HuH-7.5 (cell line): ENCODE measurements around the gene SMIM36.
"Not testable (repeated sequence)": the region's sequence is repeated elsewhere in the genome, so short reads cannot be mapped to it uniquely, and the experiment has no call there.

Experiments used
- DNase-seq: peaks from one replicate; pipeline ENCODE4 v3.0.0; 2011; ENCODE audit warnings: low spot score

Gene SMIM36

DNA sequence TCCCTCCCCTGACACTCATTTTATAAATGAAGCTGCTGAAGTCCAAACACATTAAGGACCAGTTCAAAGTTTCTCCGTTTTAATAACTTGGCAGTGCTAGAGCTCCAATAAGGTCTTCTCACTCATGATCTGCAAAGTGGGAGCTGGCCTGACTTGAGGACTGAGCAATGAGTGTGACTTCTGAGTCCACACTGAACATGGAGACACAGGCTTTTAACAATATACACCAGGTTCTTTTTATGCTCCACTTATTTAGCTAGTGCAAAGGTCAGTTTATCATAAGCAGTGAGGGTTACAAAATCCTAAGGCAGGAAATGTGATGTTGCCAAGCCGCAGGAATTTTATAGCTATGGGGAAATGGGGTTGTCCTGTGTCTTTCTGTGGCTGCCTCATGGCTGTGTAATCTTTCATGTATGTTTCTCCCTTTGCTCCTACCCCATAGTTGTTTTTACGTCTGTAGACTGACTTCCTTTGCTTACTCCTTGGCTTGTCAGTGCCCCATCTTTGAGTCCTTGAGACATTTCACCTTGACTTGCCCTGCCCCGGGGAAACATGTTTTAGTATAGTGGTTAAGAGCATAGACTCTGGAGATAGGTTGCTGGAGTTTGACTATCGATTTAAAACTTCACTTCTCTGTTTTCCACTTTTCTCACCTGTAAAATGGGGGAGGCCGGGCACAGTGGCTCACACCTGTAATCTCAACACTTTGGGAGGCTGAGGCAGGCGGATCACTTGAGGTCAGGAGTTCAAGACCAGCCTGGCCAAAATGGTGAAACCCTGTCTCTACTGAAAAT is 77.4 kb downstream of the SMIM36 start:
- DNase-seq = peak; percentile 45

DNA sequence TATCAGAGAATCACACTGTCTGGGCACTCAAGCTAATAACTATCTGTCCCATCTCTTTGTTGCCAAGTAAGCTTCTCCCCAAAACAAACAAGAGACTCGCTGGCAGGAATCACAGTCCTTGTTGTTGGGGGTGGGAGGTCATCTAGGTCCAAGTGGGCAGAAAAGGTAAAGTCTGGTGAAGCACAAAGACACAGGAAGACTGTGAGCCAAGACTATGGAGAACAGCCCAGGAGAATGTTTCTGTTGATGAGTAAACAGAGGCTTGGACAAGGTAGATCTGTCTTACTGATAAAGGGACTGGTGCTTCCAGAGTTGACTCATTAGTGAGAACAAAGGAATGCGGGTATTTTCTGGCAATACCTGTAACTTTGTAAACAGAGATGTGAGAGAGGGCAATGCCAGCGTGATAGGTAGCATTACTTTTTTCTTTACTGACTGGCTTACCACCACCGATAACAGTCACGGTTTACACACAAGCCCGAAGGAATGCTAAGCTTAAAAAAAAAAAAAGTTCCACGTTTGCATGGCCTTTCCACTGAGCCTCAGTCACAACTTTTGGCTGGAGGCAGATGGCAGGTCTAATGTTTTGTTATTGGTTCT is 78.1 kb downstream of the SMIM36 start:
- peak; percentile 51 for DNase-seq

DNA sequence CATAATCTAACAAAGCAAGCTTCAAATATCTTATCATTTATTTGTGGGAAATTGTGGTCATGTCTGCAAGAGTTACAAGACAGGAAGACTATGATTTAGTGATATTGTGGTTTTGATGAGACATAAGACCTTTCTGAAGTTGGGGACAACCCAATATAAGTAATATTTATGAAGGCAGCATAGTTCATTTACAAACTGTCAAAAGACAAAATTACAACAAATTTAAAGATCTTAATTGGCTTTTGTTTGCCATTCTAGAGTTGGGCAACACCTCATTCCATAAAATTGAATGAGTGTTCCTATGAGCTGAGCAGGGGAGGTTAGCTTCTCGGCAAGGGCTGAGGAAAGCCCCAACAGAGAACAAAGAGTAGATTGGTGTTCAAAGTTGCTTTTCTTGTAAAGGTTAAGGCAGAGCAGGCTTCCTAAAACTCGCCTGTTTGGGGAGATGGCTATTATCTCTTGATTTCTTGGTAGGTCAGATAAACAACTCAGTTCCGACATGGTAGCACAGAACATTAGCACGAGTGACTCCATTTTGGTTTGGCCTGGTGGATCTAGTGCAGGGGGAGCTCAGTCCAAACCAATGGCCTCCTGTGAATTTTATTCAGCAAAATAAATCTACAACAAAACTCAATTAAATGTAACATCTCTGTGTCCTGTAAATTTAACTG is 78.8 kb downstream of the SMIM36 start:
- DNase-seq = no peak

DNA sequence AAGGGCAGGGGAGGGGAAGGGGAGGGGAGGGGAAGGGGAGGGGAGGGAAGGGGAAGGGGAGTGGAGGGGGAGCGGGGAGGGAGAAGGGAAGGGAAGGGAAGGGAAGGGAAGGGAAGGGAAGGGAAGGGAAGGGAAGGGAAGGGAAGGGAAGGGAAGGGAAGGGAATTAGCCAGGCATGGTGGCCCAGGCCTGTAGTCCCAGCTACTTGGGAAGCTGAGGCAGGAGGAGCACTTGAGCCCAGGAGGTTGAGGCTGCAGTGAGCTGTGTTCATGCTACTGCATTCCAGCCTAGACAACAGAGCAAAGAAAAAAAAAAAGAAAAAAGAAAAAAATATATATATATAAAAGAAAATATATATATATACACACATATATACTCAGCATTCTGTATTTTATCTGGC is 79.3 kb downstream of the SMIM36 start:
- DNase-seq = not testable (repeated sequence)

DNA sequence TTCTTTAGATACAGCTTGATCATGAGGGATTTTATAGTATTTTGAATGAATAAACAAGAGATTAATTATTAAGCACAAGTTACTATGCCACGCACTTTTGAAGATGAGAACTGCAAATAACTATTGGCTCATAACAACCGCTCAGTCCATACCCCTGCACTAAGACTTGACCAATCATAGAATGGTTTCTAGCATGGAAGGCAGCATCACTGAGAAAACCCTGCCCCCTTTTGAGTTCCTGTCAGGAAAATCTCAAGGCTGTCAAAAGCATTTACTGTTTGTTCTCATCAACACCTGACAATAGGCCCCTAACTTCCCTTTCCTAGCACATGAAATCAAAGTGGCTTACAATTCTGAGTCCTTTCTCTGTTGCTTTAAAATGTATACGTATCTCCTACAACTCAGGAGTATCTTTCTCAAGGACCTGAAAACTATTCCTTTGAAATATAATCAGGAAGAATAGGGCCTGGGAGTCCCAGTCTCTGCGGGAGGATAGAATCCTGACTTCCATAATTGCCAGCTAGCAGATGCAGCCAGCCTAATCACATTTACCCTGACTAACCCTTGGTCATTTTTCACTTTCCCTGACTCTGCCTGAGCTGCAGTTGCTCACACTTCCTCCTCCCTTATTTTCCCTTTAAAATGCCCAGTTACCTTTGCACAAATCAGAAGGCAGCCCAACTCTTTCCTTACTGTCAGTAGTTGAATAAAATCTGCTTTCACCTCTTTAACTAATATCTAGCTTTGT is 80.5 kb downstream of the SMIM36 start:
- DNase-seq = no peak

DNA sequence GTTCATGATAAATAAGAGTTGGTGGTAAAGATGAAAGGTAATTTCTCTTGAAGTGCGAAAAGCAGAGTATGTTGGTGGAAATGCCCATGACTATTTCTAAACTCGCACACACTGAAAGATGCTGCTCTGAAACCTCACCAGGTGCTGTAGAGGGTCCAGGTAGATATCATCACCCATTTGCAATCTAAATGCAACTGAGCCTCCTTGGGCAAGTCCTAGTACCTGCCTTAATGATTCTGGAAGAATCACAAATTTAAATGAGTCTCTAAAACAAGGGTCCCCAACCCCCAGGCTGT is 83.7 kb downstream of the SMIM36 start:
- DNase-seq = no peak

DNA sequence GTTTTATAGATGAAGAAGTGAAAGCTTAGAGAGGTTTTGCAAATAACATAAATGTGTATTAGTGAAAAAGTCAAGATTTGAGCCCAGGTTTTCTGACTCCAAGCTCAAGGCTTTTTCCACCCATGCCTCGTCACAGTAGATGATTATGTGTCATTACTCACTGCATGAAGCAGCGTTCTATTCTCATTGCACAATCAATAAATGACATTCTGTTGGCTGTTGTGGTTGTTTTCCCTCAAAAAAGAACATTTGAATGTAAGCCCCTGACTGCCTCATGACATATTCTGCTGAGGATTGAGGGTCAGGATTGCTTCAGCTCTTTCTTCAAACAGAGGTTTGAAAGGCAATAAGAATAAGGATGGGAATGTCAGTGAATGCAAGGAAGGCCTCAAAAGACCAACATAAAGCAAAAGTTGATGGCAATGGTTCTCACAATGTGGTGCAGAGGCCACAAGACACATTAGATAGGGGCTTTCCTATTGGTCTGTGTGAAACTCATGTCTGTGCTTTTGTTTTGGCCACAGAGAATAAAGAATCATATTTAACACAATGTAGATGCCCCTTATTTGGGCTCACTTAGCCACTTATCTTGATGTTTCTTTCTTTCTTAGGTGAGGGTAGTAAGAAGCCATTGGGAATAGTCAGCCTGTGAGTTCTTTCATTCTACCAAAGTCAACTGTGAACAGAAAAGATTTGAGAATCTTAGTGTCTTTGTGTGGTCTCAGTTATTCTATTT is 84.2 kb downstream of the SMIM36 start:
- no peak for DNase-seq

DNA sequence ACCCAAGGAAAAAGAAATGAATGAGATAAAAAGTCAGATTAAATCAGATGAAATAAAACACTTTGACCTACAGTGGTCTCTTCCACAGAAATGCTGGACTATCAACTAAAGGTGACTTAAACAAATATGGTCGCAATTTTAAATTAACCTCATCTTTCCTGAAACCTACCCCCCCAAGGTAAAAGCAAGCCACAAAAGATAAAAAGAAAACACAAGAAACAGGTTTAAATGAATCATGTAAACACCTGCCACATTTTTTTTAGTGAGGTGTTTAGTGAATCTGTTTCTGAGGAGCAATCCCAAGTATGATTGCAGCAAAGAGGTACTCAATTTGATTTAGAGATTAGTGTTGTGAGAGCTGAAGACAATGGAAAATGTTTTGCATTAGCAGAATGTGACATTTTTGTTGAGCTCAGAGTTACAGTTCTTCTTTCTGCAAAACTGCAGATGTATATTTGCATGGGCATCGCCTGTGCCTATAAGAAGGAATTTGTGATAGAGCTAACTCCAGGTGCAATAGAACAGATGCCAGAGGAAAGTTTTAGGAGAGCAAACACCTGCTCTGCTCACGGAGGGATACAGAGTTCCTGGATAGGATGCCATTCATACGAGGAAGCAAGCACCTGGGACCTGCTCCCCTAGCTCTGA is 86.2 kb downstream of the SMIM36 start:
- DNase-seq = no peak

DNA sequence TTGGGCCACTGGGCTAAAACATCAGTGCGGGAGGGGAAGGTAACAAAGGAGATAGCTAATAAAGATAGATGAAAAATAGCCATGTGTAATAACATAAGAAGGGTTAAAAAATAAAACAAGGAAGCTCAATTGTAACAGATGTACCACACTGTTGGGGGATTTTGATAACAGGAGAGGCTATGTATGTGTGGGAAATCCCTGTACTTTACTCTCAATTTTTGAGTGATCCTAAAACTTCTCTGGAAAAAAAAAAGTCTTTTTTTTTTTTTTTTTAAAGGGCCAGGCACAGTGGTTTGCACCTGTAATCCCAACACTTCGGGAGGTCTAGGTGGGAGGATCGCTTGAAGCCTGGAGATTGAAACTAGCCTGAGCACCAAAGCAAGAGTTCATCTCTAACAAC is 87.7 kb downstream of the SMIM36 start:
- DNase-seq = no peak

DNA sequence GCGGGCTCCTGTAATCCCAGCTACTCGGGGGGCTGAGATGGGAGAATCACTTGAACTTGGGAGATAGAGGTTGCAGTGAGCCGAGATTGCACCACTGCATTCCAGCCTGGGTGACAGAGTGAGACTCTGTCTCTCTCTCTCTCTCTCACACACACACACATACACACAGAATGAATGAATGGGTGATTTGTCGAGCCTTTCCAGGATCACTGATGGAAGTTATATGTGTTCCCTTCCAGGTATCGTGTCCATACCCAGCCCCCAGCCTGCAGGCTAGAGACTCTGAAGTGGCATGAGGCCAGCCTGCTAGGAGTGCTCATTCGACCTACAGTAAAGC is 88.5 kb downstream of the SMIM36 start:
- DNase-seq = peak; percentile 33

DNA sequence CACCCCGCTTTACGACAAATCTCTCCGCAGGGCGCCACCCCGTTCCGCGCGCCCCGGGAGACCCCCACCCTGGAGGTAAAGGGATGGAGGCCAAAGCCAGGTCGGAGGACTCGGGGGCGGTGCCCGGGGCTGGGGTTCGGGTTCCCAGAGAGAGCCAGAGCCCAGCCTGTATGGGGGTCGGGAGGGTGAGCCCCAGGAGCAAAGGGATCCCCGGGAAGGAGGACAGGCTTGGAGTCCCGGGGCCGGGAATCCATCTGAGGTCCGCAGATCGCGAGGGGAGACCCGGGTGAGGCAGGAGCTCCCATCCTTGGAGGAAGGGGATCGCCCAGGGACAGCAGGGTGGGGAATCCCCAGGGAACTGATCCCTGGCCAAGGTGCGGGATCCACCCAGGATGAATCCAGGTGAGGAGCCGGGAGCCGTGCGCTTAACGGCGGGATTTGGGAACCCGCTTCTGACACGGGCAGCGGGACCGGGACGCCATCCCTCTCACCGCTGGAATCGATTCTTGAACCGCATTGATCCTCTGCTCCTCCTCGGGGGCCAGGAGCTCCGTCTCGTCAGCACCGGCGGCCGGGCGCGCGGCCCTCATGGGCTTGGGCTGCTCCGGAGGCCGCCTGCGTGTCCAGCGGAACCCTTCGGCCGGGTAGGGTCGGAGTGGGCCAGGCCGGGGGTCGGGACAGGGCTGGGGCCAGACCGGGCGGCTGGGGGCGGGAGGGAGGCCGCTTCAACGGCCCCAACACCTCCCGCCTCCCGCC is 89.9 kb downstream of the SMIM36 start, which contains the start of gene MMD:
TSS of gene MMD (minus strand) at position 657 of the 756 bp plus-strand sequence. CDS start at position 517, 140 bp downstream.
- DNase-seq = peak; percentile 58

DNA sequence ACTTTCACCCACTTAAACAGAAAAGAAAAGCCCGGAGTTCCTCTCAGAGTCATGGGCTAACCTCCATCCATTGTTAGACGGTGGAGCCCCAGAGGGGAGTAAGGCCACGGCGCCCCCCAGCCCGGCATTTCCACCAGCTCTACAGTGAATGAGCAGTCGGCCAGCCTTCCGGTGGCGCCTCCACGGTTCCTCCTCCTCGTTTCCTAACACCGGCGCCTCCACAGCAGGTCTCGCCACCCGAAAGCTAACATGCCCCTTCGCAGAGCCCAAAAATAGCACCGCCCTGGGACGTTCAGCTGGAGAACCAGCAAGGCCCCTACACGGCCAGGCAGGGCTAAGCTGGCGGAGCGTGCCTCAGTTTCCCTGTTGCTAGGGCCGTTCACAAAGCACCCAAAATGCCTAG is 90.5 kb downstream of the SMIM36 start:
- DNase-seq = no peak

DNA sequence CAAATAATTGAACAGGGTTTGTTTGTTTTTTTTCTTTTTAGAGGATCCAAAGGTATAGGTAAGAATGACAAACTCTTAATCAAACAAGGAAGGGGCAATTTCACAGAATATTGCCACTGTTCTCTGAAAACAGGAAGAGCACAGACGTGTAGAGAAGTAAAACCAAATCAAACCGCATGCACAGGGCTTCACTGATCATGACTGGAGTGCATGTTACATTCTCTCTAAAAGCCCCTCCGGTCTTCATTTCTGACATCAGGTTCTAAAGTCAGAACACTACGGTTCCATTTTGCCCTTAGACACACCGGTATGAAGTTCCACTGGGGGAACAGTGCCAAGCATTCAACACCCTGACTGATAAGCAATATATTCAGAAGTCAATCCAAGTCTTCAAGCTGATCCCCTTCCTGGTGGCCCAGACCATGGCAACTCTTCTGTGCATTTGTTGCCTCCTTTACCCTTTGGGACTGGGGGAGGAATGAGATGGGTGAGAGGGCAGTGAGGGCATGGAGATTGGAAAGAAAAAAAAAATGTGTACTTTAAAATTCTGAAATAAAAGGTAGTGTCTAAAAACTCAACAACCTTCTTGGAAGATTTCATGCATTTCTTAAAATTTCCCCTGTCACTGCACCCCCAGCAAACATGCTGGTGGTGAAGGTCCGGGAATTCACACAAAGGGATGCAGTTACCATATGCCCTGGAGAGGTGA is 91.0 kb downstream of the SMIM36 start:
- DNase-seq = no peak

DNA sequence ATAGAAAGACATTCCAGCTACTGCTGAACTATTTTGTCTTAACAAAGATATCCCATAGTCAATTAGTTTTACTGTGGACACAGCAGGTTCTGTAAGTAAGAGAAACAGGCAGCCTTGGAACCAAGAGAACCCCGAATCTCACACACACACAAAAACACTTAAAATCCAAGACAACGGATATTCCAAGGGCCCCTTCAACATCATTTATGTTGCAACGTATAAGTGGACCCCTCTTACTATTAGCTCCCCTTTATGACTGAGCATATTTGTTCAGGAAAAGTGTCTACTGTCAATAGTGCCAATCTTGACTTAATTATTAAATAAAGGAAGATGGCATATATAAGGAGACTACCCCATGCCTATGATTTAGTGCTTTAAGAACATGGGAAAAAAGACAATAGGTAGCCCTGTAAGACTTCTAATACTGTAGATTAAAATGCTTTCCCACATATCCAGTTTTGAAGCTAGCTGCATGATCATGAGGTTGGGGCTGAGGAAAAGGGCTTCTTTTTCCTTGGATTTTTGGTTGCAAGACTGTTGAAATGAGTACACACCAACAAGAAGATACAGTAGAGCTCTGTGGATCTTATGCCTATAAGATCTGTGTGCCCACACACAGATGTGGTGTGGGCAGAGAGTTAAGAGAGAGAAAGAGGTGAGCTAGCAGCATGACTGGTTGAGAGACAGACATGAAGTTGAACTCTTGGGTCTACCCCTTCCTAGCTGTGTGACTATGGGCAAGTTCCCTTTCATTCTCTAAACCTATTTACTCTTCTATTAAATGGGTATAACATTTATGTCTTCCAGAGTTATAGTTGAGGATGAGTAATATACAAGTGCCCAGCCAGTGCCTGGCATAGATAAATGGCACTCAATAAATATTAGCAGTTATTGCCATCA is 92.6 kb downstream of the SMIM36 start:
- DNase-seq = no peak

DNA sequence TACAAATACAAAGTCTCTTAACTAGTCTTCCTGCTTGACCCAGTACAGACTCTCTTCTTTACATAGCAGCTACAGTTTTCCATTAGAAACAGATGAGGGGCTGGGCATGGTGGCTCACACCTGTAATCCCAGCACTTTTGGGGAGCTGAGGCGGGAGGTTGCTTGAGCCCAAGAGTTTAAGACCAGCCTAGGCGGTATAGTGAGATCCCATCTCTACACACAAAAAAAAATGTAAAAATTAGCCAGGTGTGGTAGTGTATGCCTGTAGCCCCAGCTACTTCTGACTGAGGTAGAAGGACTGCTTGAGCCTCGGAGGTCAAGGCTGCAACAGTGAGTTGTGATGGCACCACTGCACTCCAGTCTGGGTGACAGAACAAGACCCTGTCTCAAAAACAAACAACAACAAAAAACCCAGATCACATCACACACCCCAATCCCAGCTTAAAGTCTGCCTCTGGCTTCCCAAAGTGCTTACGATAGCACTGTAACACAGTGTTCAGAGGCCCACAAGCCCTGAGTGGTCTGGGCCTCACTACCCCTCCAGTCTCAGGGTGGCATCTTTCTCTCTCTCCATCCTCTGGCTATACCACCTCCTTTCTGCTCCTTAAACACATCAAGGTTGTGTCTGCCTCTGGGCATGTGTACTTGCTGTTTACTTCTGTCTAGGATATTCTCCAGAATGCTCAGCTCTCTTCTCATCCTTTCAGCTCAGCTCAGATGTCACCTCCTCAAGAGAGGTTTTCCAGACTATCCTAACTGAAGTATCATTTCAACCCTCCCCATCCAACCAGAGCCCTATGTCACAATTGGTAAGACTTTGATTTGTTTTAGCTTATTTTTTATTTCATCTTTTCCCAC is 93.6 kb downstream of the SMIM36 start:
- DNase-seq = no peak

DNA sequence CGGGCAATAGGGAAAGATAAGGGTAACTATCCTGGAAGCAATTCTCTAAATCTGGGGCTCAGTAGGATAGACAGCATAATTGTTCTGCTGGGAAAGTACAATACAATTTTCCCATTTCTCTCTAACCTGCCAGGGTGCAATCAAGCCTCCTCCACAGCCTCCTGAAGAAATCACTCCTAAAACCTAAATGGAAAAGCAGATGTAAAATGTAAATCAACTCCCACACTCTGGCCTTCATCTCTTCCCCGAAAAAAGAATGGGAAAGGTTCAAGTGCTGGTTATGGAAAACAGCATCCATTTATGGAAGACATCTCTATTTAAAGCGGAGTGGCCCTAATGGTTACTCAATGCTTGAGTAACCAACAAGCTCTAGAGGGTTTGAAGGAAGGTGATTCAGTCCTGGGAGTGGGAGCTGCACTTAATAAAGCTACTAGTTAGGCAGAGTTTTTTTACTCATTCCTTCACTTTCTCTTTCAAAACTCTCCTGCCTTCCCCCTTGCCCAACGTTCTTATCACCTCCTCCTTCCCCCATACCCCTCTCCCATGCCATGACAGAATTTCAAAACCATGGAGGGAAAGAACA is 94.7 kb downstream of the SMIM36 start:
- DNase-seq = no peak

DNA sequence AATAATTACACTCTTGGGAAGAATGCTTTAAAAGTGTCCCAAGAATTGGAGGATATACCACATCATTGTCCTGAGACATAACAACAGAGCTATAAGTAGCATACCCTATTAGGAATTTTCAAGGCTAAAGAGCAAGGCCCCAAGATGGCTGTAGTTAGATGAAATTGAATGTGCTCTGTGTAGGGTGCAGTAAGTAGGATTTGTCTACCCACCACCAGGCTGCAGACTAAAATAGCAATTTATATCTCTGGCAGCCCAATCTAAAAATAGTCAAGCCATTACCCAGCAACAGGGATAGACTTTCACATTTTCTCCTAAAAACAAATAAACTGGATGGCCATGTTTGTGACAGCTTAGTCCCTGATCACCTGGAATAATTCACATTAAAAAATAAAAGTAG is 95.3 kb downstream of the SMIM36 start:
- DNase-seq = no peak

DNA sequence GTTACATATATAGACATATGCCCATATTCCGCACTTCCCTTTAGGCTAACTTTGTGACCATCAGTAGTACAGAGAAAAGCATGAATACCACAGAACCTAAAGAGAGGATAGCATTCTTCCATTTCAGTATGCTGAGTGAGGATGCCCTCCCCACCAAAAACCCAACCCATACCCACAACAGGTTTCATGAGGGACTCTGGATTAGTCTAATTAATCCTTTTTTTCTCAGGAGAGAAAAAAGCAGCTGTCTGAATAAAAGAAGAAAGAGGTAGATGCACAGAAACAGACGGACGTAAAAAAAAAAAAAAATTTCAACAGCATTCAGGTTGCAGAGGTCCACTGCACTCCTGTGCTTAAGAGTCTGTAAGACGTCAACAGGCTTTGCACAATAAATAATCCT is 96.3 kb downstream of the SMIM36 start:
- DNase-seq = no peak
